HG02588 (cell line): ENCODE measurements around the gene PTH2R.

ENCODE experiments used
- ATAC-seq: cut with Tn5 transposase; IDR thresholded peaks from one replicate; pipeline ENCODE4 v1.9.1; 2021; ENCODE audit warnings: mild to moderate bottlenecking, moderate library complexity; ENCODE audit not compliant: unreplicated experiment

The PTH2R gene

DNA sequence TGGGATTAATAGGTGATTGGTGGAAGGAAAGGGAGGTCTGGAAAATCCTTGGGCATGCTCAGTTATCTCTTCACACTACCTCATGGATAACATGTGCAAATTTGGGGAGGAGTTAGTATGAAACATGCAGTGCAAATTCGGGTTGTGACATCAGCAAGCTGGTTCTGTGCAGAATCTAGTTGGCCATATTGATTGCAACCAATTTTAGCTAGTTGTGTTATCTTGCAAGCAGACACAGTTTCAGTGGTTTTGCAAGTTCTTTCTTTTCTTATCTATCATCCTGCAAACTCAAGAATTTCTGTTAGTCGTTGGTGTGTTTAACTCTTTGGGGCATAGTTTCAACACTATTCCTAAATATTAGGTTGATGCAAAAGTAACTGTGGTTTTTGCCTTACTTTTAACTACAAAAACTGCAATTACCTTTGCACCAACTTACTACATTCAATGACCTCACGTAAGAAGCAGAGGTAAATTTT, 135.4 kb downstream of the PTH2R start:
- ATAC-seq = no peak

DNA sequence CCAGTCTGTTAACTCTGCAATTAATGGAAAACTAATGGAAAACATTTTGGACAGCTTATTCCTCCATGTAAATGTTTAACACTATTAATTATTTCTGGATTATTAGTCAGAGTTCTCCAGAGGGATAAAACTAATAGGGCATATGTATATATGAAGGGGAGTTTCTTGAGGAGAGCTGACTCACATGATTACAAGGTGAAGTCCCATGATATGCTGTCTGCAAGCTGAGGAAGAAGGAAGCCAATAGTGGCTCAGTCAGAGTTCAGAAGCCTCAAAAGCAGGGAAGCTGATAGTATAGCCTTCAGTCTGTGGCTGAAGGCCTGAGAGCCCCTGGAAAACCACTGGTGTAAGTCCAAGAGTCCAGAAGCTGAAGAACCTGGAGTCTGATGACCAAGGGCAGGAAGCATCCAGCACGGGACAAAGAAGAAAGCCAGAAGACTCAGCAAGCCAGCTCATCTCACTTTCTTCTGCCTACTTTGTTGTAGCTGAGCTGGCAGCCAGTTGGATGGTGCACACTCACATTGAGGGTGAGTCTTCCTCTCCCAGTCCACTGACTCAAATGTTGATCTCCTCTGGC, 136.0 kb downstream of the PTH2R start:
- no peak for ATAC-seq
